Measurements from ENCODE around the gene DMWD.
"Not testable (repeated sequence)": the region's sequence is repeated elsewhere in the genome, so short reads cannot be mapped to it uniquely, and the experiment has no call there.

DMWD gene

DNA sequence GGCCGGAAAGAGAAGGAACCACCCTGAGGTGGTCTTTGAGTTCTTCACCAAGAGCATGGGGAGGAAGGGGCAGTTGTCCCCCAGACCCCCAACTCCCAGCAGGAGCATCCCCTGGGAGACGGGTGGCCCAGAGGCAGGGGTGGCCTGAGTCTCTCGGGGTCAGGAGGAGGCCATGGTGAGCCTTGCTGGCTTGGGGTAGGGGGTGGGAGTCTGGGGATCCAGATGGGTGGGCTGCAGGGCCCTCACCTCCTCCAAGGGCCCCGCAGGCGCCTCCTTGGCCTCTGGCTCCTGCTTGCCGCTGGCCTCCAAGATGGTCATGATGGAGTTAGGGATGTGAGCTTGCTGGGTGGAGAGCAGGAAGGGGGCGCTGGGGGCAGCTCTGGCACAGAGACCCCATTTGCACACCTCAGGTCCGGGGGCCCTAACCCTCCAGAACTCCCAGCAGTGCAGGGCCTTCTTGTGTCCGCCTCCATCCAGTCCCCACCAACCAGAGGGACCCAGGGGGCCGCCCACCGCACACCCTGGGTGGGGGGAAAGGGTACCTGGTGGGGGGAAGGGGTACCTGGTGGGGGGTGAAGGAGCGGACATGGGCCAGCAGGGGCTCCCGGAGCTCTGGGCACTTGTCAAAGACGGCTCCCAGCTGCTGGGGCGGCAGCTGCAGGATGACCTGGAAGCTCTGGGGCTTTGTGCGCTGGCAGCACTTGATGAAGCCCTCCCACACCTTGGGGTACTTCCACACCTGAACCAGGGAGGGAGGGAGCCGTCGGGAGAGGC lies 23.8 kb upstream of the DMWD start:
- no peak for DNase-seq

DNA sequence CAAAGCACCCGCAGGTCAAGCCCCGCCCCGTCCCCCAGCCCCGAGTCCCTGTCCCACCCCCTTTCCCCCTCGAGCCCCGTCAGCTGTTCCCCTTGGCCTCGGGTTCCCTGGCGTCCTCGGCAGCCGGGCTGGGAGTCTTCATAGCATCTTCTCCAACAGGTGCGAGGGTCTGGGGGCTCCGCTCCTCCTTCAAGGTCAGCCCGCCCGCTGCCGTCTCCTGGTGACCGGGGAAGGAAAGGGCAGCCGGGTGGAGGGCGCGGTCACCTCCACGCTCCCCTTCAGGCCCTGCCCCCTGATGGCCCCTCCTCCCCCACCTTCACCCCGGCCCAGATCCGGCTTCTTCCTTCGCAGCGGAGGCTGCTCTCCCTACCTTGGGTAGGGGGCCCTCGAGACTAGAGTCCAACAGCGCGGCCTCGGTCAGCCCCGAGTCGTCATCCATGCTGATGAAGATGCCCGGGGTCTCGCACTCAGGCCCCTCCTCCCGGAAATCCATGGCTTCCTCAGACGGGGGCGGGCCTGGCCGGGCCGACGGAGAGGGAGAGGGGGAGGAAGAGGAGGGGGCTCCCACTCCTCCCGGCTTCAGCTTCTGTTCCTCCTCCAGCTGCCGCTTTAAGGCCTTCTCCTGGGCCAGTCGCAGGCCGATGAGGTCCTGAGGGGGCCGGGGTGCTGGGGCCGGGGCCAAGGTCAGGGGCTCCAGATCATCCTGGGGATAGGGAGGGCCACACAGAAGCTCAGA lies 23.0 kb upstream of the DMWD start:
- DNase-seq = no peak

GRCh38 chr19:45814851-45815480 lies 22.3 kb upstream of the DMWD start, which contains the start of gene RSPH6A:
TSS of gene RSPH6A (minus strand) at chr19:45815308. CDS start at chr19:45815176, 132 bp downstream.
- no peak for DNase-seq

GRCh38 chr19:45814166-45814780 lies 21.6 kb upstream of the DMWD start:
- DNase-seq = no peak

- no peak for DNase-seq
Measured at GRCh38 chr19:45812297-45812696, 19.7 kb upstream of the DMWD start.

DNA sequence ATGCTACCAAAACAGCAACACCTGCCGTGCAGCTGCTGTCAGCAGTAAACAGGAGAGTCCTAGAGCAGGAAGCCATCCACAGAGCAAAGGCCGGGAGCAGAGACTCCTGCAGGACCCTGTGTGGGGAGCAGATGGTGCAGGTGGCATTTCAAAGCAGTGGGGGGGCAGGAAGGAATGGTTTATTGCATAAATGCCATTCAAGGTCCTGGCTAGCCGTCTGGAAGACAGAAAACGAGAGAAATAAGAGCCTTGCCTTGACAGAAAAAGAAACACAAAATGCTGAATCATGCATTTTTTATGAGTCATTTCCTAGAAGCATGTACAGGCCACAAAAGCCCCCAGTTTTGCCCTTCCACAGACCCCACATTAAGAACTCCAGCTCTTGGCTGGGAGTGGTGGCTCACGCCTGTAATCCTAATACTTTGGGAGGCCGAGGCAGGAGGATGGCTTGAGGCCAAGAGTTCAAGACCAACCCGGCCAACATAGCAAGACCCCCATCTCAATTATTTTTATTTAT lies 17.1 kb upstream of the DMWD start:
- DNase-seq = no peak

- no peak for DNase-seq
Measured at GRCh38 chr19:45805719-45806118, 13.1 kb upstream of the DMWD start.

DNA sequence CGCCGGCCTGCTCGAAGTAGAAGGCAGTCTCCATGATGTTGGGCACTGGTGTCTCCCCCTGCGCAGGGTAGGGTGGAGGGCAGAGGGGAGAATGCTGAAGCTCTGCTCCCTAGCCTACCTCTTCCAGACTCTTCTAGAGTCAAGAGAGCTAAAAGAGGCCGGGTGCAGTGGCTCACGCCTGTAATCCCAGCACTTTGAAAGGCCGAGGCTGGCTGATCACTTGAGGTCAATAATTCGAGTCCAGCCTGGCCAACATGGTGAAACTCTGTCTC lies 12.2 kb upstream of the DMWD start:
- no peak for DNase-seq

- no peak for DNase-seq
Measured at GRCh38 chr19:45804140-45804958, 11.7 kb upstream of the DMWD start.

DNA sequence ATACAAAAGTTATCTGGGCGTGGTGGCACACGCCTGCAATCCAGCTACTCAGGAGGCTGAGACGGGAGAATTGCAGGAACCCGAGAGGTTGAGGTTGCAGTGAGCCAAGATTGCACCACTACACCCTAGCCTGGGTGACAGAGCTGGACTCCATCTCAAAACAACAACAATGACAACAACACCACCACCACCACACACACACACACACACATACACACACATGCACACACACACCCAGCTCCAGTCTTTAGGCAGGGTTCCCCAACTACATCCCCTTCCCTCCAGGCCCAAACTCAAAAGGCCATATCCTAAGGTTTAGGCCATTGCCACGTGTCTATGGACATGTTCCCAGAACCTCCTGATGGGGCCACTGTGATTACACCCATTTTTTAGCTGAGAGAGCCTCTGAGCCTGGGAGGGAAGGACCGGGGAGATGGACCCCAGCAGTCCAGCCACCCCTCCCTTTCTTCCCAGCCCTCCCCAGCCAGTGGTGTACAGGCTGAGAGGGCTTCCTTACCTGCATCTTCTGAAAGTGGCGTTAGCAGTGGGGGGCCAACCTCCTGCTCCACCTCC lies 9.0 kb upstream of the DMWD start:
- DNase-seq = no peak

- no peak for DNase-seq
Measured at GRCh38 chr19:45800070-45800553, 7.5 kb upstream of the DMWD start.

DNA sequence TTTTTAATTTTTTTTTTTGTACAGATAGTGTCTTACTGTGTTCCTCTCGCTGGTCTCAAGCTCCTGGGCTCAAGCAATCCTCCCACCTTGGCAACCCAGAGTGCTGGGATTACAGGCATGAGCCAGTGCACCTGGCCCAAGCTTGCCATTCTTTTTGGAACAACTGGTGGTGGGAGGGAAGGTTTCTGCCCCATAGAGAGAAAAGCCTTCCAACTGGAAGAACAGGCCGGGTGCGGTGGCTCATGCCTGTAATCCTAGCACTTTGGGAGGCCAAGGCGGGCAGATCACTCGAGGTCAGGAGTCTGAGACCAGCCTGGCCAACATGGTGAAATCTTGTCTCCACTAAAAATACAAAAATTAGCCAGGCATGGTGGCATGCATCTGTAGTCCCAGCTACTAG lies 6.9 kb upstream of the DMWD start:
- DNase-seq = not testable (repeated sequence)

- DNase-seq = peak; percentile 75
Measured at GRCh38 chr19:45798995-45799517, 6.4 kb upstream of the DMWD start.

GRCh38 chr19:45794627-45795026 lies 2.0 kb upstream of the DMWD start:
- no peak for DNase-seq

- DNase-seq = no peak
Measured at GRCh38 chr19:45793876-45794275, 1.2 kb upstream of the DMWD start.

- DNase-seq = no peak
Measured at GRCh38 chr19:45793178-45793564, 526 bp upstream of the DMWD start.

DNA sequence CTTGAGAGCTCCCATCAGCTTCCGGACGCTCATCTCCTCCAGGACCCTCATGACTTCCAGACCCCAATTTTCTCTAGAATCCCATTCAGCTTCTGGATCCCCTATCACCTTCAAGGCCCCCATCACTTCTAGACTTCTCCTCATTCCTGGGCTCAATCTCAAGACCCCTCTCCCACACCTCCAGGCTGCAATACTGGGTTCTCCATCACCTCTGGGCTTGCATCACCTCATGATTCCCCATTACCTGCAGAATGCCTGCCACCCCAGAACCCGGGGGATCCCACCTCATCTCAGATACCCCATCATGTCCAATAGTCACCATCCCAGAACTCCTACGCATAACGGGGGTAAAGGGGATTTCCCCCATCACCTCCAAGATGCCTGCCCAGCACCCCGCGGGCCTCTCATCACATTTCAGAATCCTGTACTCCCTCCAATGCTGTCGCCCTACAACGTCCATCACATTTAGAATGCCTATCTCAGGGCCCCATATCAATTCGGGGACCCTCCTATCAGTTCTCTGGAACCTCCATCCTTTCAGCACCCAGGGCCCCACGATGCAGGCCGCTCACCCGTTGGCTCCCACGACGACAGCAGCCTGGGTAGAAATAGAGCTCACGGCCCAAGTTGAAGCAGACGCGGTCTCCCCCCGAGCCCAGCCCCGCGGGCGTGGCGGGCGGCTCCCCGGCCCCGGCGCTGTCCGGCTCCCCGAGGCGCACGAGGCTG lies 738 bp downstream of the DMWD start:
- no peak for DNase-seq

- no peak for DNase-seq
Measured at GRCh38 chr19:45790942-45791341, 1.7 kb downstream of the DMWD start.

DNA sequence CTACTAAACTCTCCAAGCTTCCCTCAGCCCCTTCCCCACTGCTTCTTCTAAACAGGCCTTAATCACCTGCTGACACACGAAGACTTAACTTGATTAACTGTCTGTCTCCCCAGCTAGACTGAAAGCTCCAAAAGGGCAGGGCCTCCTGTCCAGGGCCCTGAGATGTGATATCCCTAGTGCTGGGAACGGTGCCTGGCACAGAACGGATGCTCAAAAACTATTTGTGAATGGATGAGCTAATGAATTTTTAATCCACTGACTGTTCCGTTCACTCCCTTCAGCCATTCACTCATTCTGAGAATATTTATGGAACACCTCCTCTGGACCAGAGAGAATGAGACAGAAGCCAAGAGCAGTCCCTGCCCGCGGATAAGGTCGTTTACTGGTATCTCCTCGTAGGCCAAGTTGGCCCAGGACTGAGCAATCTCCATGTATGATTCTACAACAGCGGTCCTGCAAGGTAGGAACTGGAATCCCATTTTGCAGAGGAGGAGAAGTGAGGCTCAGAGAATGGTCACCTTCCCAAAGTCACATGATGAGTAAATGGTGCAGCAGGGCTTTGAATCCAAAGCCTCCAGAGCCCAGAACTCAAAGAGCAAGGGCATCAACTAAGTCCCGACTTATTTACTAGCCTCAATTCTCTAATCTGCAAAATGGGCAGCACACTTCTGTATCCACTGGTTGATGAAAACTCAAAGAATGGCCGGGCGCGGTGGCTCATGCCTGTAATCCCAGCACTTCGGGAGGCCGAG lies 3.4 kb downstream of the DMWD start:
- no peak for DNase-seq

DNA sequence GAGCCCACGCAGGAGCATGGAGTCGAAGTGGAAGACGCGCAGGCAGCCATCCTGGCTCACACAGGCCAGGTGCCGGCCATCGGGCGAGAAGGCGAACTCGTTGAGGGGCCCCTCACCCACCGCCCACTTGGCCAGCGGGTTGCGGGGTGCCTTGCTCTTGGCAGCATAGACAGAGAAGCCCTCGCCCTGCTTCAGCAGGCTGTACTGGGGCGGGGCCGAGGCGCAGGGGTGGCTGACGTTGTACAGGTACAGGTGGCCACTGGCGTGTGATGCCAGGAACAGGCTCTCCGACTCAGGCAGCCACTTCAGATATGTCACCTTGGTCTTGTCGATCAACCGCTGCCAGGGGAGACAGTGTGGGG lies 6.1 kb downstream of the DMWD start:
- DNase-seq = no peak

Data from T1000 (cell line).